ENCODE results near the gene M1AP.

The M1AP gene

DNA sequence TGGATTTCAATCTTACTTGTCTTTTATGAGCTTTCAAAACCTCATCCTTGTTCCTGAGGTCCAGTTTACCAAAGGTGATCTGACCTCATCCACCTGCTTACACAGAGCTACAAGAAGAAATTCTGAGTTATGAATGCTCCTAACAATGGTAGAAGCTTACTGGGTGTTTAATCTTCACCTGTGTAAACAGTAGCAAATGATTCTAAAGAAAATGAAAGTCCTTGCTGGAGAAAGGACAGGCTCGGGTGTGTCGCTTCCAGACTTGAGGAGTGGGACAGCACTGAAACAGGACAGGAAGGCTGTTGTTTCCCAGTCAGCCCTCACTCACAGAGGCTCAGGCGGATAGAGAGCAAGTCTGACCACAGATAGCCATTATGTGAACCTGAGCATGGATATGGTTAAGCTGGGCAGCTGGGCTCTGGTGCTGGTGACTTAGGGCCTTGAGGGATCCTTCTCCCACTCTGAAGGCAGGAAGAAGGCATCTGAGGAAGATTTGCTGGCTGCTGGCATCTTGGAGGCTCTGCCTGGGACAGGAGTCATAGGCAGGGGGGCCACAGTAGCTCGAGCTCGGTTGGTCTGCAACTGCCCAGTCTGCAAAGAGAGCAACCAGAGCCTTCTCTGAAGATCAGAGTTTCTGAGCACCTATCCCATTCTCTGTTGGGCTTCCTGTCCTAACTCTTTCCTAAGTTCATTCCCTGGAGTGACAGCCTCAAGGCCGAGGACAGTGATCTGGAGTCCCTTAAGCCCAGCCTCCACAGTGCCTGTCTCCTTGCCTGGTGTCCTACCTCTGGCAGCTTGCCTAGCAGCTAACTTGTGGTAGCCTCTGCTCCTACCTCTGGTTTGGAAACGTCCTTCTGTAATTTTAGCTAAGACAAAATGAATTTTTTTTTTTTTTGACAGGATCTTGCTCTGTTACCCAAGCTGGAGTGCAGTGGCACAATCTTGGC is 89.6 kb downstream of the M1AP start:
- no peak for DNase-seq
- TF ChIP-seq POLR2A (IDR thresholded peaks at IDR 0.05; ENCODE audit: low read length) (no peak), GATA1 (IDR thresholded peaks at IDR 0.05; ENCODE audit: low read depth, low read length) (no peak)

DNA sequence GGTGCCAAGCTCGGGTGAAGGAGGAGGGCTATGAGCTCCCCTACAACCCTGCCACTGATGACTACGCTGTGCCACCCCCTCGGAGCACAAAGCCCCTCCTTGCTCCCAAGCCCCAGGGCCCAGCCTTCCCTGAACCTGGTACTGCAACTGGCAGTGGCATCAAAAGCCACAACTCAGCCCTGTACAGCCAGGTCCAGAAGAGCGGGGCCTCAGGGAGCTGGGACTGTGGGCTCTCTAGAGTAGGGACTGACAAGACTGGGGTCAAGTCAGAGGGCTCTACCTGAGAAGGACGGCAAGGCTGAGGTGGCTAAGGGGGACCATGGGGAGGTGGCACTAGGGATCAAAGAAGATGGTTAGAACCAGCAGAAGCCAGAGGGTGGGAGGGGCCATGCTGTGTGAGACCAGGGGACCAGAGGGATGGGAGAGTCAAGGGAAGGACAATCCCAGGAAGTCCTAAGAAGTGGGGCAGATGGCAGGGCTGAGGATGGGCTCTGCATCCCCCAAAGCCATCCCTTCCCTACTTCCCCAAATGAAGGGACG is 91.2 kb downstream of the M1AP start:
- TF ChIP-seq POLR2A (IDR thresholded peaks at IDR 0.05; ENCODE audit: low read length): no peak
- TF ChIP-seq GATA1 (IDR thresholded peaks at IDR 0.05; ENCODE audit: low read depth, low read length): no peak
- DNase-seq: no peak

DNA sequence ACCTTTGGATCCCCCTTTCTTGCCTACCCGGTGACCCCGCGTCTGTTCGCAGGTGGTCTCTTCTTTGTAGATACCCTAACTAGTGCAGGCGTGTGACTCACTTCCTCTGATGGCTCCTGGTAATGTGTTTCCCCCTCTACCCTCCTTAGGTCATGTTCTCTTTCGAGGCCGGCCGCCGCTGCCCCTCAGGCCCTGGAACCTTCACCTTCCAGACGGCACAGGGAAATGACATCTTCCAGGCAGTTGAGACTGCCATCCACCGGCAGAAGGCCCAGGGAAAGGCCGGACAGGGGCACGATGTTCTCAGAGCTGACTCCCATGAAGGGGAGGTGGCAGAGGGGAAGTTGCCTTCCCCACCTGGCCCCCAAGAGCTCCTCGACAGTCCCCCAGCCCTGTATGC is 92.0 kb downstream of the M1AP start:
- TF ChIP-seq POLR2A (IDR thresholded peaks at IDR 0.05; ENCODE audit: low read length): no peak
- no peak for TF ChIP-seq GATA1 (IDR thresholded peaks at IDR 0.05; ENCODE audit: low read depth, low read length)
- DNase-seq: no peak

DNA sequence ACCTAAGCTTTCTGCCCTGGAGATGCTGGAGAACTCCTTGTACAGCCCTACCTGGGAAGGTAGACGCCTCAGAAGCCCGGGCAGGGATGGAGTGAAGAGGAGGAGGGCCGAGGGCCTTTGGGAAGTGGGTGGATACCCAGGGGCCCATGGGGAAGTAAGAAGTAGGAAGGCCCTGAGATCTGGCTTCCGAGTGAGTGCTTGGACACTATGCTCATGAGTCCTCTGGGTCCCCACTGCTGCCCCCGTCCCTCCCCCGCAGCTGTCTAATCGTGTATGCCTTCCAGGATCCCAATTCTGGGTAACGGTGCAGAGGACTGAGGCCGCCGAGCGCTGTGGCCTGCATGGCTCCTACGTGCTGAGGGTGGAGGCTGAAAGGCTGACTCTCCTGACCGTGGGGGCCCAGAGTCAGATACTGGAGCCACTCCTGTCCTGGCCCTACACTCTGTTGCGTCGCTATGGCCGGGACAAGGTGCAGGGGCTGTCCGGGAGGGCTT is 92.5 kb downstream of the M1AP start:
- no peak for DNase-seq
- no peak for TF ChIP-seq GATA1 (IDR thresholded peaks at IDR 0.05; ENCODE audit: low read depth, low read length)
- no peak for TF ChIP-seq POLR2A (IDR thresholded peaks at IDR 0.05; ENCODE audit: low read length)

DNA sequence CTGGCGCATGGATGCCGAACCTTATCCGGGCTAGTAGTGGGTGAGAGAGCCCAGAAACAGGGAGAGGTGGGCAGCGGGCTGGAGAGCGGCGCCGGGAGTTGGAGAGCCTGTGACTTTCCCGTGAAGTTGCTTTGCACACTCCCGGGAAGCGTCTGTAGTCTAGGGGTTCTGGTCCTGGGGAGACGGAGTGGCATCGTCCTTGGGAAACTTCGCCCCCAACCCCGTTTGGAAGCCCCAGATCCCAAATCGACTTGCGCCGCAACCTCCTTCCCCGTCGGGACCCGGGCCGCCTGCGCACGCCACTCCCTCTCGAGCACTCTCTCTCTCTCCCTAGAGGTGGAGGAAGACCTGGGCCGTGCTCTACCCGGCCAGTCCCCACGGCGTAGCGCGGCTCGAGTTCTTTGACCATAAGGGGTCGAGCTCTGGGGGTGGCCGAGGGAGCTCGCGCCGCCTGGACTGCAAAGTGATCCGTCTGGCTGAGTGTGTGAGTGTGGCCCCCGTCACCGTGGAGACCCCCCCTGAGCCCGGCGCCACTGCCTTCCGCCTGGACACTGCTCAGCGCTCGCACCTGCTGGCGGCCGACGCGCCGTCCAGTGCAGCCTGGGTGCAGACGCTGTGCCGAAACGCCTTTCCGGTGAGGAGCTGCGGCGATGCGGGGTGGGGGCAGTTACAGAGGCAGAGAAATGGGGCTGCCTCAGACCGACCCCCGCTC is 93.2 kb downstream of the M1AP start:
- peak; percentile 66 to 76 for DNase-seq
- TF ChIP-seq POLR2A (IDR thresholded peaks at IDR 0.05; ENCODE audit: low read length) (peak; percentile 47), GATA1 (IDR thresholded peaks at IDR 0.05; ENCODE audit: low read depth, low read length) (no peak)

DNA sequence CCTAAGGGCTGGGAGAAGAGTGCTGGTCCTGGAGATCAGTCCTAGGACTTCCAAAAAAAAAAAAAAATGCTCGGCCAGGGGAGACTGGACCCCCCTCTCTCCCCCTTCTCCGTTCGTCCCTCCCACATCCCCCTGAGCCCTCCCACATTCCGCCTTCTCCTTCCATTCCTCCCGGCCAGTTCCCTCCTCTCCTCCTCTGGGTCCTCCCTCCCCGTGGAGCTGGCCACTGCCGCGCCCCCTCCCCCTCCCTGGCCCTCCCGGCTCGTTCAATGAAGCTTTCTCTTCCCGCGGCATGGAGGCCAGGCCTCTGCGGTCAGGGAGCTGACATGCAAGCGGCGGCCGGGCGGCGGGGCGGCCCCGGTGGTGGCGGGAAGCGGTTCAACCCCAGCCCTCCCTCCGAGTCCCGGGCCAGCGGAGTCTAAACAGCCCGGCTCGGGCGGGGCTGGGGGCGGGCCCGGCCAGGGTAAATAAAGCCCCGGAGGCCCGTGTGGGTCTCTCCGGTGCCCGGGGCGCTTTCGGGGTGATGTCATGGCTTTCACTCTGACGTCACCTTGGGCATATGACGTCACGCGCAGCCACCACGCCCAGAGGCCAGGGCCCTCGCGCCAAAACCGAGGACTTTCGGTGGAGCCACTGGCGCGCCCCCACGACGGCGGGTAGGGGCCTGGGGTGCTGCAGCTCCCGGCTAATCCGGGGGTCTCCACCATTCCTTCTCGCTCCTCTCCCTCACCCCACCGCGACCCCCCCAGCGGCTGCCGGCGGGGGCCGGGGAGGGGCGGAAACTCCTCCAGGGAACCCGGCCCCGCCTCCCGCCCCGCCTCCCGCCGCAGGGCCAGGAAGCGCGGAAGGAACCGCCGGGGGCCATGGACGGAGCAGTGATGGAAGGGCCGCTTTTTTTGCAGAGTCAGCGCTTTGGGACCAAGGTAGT is 94.0 kb downstream of the M1AP start, which contains the start of the genes DOK1 and LOXL3:
DOK1 (plus strand) TSS at position 829 of the 928 bp plus-strand sequence; CDS start at position 864, 35 bp downstream.
LOXL3 (minus strand) TSS at position 51 of the 928 bp plus-strand sequence. CDS start 1,308 bp downstream, outside the sequence.
- TF ChIP-seq GATA1 (IDR thresholded peaks at IDR 0.05; ENCODE audit: low read depth, low read length) (no peak), POLR2A (IDR thresholded peaks at IDR 0.05; ENCODE audit: low read length) (no peak)

DNA sequence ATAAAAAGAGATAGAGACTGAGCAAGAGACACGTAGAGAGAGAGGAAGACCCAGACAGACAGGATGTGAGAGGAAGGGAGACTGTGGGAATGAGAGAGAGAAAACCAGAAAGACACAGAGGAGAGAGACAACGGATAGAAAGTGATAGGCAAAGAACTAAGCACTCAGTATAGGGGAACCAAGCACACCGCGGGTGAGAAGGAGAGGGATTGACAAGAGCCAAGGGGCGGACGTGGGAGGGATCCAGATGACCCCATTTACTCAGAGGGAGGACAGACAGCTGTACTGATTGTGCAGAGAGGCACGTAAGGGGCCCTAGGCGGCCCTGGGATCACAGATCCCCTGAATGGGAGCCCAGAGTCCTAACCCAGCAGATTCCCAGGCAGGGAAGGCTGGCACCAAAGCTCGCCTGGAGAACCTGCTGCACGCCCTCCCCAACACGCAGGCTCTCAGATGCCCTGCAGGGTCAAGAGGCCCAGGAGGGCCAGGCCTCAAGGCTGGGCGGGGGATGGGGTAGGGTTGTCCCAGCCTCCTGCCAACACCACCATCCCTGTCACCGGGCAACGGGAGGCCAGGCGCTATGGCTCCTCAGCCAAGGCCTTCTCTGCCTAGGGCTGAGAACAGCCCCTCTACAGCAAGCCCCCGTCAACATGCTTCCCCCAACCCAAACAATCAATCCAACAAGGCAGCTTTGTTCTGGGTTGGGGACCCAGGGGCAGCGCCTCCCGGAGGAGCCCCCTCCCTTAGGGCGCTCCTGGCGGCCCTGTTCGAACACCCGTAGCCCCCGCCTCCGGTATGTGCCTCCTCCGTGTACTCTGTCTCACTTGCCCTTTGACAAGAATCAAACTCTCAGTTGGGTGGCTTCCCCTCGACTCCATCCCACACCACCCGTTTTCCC is 95.0 kb downstream of the M1AP start:
- TF ChIP-seq GATA1 (IDR thresholded peaks at IDR 0.05; ENCODE audit: low read depth, low read length): no peak
- TF ChIP-seq POLR2A (IDR thresholded peaks at IDR 0.05; ENCODE audit: low read length): no peak
- peak in 1 of 2 experiments; percentile 38 for DNase-seq

More for the DNA sequence above, 94.0 kb downstream of the M1AP start, which contains the start of the genes DOK1 and LOXL3:
- peak; percentile 85 to 91 for DNase-seq

DNA sequence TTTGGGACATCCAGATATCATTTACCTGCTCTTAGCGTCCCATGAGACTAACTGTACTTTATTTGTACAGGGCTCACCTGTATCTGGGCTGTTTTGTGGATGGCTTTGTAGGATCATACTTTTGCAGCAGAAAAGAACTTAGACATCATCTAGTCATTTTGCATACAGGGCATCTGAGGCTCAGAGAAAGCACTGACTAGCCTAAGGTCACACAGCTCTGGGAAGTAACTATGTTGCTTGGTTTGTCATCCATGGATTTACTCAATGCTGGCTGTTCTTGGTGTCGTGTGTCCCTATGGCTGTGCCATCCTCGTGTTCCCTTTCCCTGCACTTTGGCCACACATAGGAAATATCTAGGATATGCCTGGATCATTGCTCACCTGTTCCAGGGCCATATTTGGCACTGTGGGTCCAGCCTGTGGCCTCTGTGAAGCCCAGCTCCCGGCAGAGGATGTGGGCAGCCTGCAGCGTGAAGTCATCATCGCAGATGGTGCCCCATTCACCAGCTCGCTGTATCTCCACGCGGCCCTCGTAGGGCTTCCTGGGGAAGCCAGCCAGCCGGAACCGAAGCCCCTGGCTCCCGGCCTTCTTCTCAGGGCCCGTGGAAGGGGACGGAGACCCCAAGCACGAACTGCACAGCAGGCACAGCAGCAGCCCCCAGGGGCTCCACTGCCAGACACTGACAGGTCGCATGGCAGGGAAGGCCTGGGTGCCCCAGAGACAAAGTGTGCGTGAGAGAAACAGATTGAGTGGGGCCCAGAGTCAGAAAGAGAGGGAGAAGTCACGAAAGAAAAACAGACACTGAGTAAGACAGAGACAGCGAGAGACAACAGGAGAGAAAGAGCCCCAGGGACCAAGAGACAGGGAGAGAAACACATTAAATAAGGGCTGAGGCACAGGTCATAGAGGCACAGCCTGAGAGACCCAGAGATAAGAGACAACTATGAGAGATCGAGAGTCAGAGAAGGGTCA is 95.9 kb downstream of the M1AP start:
- TF ChIP-seq GATA1 (IDR thresholded peaks at IDR 0.05; ENCODE audit: low read depth, low read length): no peak
- TF ChIP-seq POLR2A (IDR thresholded peaks at IDR 0.05; ENCODE audit: low read length): no peak
- DNase-seq: no peak

DNA sequence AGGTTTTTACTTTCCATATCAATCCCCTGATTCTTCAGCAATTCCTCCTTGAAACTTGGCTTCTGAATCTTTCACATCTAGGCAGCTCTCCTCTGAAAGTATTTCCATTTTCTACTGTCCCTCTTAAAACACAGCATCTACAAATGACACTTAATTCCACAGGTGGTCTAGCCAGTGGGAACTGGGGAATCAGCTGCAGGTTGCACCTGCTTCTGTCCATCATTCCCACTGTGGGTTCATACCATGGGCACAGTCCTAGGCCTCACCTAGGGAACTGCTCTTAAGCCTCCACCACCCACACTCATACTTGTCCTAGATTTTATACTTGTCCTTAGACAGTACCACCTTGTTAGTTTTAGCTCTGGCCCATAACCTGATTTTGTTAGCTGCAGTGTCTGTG is 96.6 kb downstream of the M1AP start:
- DNase-seq: no peak
- TF ChIP-seq POLR2A (IDR thresholded peaks at IDR 0.05; ENCODE audit: low read length): no peak

DNA sequence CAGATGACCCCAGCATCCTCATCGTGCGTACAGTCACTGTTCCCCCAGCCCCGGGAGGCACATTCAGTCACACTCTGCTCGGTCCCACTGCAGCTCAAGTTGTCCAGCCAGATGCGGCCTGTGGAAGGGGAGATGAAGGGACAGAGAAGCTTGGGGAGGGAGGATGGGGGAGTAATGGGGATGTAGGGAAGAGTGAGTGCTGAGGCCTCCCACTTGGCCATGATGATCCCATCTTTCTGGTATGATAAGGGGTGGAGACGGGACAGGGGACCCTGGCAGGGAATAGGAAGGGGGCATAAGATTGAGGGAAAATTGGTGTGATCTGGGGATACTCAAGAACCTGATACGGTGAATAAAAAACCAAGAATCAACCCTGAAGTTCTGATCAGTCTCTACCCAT is 97.9 kb downstream of the M1AP start:
- TF ChIP-seq POLR2A (IDR thresholded peaks at IDR 0.05; ENCODE audit: low read length) (no peak), GATA1 (IDR thresholded peaks at IDR 0.05; ENCODE audit: low read depth, low read length) (no peak)
- DNase-seq: no peak
